NOMO-1 treated with DMSO at 0.1 percent for 48 hours (cell line): Measurements from ENCODE around the gene ZNF205.
"Not testable (repeated sequence)": the region's sequence is repeated elsewhere in the genome, so short reads cannot be mapped to it uniquely, and the experiment has no call there.

Experiments used
- DNase-seq: peaks from one replicate; lab custom pipeline; 2025; ENCODE audit not compliant: unreplicated experiment; lab: John Stamatoyannopoulos, UW

ZNF205 gene

GRCh38 chr16:3131755-3132377 lies 19.5 kb downstream of the ZNF205 start:
- DNase-seq = no peak

DNA sequence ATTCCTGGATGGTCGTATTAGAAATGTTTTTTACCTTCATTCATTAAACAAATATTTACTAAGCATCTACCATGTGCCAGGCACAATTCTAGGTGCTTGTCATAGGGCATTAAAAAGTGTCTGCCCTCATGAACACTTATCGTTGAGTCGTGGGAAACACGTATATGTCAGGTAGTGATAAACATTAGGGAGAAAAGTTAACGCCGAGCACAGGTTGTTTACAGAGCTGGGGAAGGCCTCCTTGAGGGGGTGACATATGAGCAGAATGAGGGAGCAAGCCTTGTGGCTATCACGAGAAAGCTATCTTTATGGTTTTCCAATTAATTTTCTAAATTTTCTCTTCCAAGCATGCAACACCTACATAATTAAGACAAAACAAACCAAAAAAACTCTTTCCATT lies 21.5 kb downstream of the ZNF205 start:
- no peak for DNase-seq

- DNase-seq = peak; percentile 99
Observed at GRCh38 chr16:3134338-3135125, 22.1 kb downstream of the ZNF205 start, which contains the start of gene ZNF213. Gene ZNF213, plus strand, starts transcription at chr16:3135029. Its CDS starts 2,252 bp downstream, at chr16:3137281.

DNA sequence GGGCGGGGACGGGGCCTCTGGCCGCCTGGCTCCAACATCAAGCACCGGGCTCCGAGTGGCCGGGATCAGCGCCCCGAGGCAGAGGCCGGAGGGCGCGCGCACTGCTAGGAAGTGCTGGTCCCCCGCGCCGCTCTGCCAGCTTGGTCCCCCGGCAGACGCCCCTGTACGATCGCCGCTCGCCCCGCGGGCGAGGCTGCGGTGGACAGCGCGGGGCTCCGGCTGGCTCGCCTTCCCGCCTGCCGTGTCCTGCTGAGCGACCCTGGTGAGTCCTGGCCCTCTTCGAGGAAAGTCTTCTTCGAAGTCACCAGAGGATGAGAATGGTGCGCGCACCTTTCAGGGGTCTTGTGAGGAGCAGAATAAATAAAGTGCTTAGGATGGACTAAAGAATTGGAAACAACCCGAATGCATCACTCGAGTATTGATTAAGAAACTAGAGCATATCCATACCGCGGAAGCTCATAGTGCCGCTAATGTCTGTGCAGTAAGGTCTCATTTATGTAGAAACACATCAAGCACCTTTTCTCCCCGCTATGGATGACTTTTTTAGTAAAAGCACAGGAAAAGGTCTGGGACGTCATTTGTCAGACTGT lies 22.8 kb downstream of the ZNF205 start:
- DNase-seq = no peak

DNA sequence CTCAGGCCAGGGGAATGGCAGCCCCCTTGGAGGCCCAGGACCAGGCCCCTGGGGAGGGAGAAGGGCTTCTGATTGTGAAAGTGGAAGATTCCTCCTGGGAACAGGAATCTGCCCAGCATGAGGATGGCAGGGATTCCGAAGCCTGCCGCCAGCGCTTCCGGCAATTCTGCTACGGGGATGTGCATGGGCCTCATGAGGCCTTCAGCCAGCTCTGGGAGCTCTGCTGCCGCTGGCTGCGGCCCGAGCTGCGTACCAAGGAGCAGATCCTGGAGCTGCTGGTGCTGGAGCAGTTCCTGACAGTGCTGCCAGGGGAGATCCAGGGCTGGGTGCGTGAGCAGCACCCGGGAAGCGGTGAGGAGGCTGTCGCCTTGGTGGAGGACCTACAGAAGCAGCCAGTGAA lies 24.9 kb downstream of the ZNF205 start:
- DNase-seq = no peak

- DNase-seq = no peak
Observed at GRCh38 chr16:3138342-3138741, 26.0 kb downstream of the ZNF205 start.

DNA sequence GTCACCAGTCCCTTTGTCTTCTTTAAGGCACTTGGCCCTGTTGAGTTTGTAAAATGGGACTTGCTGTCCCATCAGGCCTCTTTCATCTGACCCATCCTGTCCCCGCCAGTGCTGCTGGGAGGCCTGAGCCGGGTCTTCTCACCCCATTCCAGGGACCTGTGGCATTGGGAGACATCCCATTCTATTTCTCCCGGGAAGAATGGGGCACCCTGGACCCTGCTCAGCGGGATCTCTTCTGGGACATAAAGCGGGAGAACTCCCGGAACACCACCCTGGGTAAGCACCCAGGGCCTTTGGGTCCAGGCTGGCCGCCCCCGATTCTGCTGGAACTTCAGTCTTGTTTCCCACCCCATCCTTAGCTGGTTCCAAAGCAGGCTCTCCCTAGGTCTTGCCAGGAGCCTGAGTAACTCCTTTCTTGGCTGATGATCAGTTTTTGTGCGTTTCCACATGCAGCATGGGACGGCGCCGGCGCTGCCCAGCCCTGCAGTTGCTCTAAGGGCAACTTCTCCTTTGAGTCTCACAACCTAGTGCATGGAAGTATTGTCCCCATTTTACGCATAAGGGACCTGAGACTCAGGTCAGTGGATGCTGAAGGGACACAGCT lies 26.5 kb downstream of the ZNF205 start:
- no peak for DNase-seq

- not testable (repeated sequence) for DNase-seq
Observed at GRCh38 chr16:3139561-3139960, 27.2 kb downstream of the ZNF205 start.

- no peak for DNase-seq
Observed at GRCh38 chr16:3140603-3141427, 28.4 kb downstream of the ZNF205 start.

- no peak for DNase-seq
Observed at GRCh38 chr16:3141781-3142311, 29.5 kb downstream of the ZNF205 start.

- no peak for DNase-seq
Observed at GRCh38 chr16:3142327-3142726, 29.9 kb downstream of the ZNF205 start.

- no peak for DNase-seq
Observed at GRCh38 chr16:3142770-3143169, 30.4 kb downstream of the ZNF205 start.

DNA sequence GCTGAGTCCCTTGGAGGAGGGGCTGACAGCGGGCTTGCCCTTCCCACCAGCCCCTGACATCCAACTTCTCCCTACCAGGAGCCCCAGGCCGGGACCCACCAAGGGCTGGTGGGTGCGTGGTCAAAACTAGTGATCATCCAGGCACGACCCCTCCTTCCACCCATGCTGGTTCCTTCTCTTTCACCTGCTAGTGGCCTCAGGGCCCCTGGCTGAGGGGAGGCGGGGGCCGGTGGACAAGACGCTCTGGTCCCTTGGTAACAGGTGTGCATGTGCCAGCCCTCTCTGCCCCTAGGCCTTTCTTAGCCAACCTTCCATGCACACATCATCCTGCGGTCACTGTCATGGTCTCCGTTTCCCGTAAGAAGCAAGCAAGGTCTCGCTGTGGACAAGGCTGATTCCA lies 30.8 kb downstream of the ZNF205 start:
- no peak for DNase-seq

DNA sequence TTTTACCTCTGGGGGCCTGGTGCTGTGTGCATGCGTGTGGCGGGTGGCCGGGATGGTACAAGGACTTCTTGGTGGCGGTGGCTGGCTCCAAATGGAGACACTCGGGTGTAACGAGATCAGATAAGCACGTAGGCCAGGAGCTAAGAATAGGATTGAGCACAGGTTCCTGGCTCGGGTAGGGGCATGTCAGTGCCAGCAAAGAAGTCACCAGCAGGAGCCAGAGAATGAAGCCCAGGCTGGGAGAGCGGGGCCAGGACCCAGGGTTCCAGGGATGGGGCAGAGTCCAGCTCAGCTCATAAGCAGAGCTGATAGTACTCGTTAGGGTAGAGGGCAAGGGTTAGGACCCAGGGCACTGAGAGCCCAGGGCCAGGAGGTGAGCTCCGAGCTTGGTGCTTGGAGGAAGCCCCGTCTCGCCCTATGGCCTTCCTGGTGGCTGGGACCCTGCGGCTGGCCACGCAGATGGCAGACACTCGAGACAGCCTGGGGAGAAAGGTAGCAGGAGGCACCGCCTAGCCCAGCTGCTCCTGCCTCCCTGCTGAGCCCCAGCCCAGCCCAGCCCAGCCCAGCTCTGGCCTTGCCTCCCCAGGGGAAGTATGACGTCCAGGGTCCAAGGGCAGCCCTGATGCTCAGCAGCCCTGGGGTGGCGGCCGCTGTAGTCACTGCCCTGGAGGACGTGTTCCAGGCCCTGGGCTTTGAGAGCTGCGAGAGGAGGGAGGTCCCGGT lies 31.4 kb downstream of the ZNF205 start:
- DNase-seq = no peak

DNA sequence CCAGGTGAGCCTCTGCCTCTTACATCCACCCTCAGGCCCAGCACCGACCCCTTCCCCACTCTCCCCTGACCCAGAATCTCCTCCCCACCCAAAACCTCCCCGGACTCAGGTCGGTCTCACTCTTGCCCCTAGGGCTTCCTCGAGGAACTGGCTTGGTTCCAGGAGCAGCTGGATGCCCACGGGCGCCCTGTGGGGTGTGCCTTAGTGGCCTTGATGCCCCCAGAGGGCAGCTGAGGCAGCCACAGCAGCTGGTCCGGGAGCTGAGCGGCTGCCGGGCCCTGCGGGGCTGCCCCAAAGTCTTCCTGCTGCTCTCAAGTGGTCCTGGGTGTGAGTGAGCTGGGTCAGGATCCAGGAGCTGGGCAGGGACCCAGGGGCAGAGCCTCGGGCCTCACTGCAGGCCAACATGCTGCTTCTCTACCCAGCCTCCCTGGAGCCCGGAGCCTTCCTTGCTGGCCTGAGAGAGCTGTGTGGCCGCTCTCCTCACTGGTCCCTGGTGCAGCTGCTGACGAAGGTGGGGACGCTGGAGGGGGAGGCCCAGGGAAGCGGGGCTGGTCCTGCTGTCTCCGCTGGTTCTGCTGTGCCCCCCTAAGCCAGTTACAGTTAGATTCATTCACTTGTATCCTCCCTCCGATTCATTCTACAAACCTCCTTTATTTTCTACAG lies 32.1 kb downstream of the ZNF205 start:
- DNase-seq = no peak

DNA sequence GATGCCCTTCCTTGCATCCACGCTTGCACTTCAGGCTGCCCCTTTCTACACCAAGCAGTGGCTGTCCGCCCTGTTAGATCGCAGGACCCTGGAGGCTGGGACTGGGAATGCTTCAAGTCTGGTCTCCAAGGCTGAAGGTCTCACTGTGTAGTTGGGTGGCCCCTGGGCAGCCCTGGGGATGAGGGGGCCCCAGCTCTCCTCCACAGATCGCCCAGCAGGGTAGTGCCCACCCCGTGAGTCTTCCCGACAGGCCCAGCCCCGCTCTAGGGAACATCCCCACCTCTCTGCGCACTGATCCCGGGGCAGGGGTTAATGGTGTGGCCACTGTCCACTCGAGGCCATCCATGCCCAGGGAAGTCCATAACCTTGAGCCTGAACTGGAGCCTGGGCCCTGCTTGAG lies 32.8 kb downstream of the ZNF205 start:
- no peak for DNase-seq

GRCh38 chr16:3145660-3146059 lies 33.3 kb downstream of the ZNF205 start:
- DNase-seq = no peak

GRCh38 chr16:3147046-3147756 lies 34.8 kb downstream of the ZNF205 start:
- no peak for DNase-seq

DNA sequence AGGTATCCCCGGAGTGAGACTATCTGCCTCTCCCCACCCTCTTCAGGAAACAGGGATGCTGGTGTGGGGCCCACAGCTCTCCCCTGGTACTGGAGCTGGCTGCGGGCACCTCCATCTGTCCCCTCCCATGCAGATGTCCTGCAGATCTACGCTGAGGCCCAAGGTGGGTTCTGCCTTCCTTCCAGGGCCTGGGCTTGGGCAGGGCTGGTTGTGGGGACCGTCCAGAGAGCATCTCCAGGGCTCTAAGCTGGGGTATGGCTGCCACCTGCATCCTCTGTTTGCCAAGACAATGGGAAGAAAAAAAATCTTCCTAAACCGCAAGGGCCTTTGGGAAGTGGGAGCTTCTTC lies 35.3 kb downstream of the ZNF205 start:
- DNase-seq = no peak
